PC-9 (cell line): ENCODE measurements around the gene PTPN2. TPM values are rescaled to one million over a fixed set of nuclear protein-coding genes. Genes with fewer than 3 reads are reported as not detected.
A peak's percentile ranks its signal among the peaks of the same experiment; 100 is the strongest.

ENCODE experiments used
- BruUV-seq: library from RNA; stranded (reverse); fragments of 400-500 nt; replicated peaks from 2 replicates; lab custom pipeline; 2021; lab: Mats Ljungman, UMichigan
- CTCF ChIA-PET: fragments of 300-600 bp; sonication (Branson Sonifier 250); formaldehyde crosslinking; loops from one replicate; lab custom pipeline; 2022; ENCODE audit warnings: antibody characterized with exemption; lab: Charles Lee
- POLR2A ChIA-PET: fragments of 300-600 bp; sonication (Branson Sonifier 250); formaldehyde crosslinking; loops from one replicate; lab custom pipeline; 2022; ENCODE audit warnings: antibody characterized with exemption; ENCODE audit not compliant: unreplicated experiment; lab: Charles Lee
- DNase-seq, 2 experiments: peaks; one replicate each; pipeline versions ENCODE4 v3.0.0 to v3.0.0-alpha.2; 2015 to 2022; ENCODE audit warnings: mixed read lengths in 1 of 2
- H2AFZ ChIP-seq: fragments of 200-600 bp; sonication (generic); 2 replicates; pipeline ENCODE4 v1.8.1; 2017; ENCODE audit warnings: antibody characterized with exemption
- H3F3A ChIP-seq: fragments of 200-600 bp; sonication (generic); 2 replicates; pipeline ENCODE4 v1.8.1; 2017; ENCODE audit warnings: antibody characterized with exemption, mild to moderate bottlenecking, low read depth; ENCODE audit not compliant: insufficient read depth
- H3K27ac ChIP-seq: fragments of 200-600 bp; sonication (generic); 2 replicates; pipeline ENCODE4 v1.6.1; 2016; ENCODE audit warnings: mixed run types
- H3K27me3 ChIP-seq: fragments of 200-600 bp; sonication (generic); 2 replicates; pipeline ENCODE4 v1.6.1; 2016; ENCODE audit warnings: low read depth, mixed run types; ENCODE audit not compliant: insufficient read depth
- H3K36me3 ChIP-seq: fragments of 200-600 bp; sonication (generic); 2 replicates; pipeline ENCODE4 v1.6.1; 2016; ENCODE audit warnings: low read depth, mixed run types
- H3K4me1 ChIP-seq: fragments of 200-600 bp; sonication (generic); replicated peaks from 2 replicates; pipeline ENCODE4 v1.6.1; 2016; ENCODE audit warnings: mixed run types; ENCODE audit not compliant: insufficient read depth
- H3K4me2 ChIP-seq: fragments of 200-600 bp; sonication (generic); 2 replicates; pipeline ENCODE4 v1.6.1; 2017; ENCODE audit warnings: mixed run types
- H3K4me3 ChIP-seq: fragments of 200-600 bp; sonication (generic); 2 replicates; pipeline ENCODE4 v1.6.1; 2016; ENCODE audit warnings: mixed run types
- H3K79me2 ChIP-seq: fragments of 200-600 bp; sonication (generic); 2 replicates; pipeline ENCODE4 v1.6.1; 2017; ENCODE audit warnings: low read depth, mixed run types
- H3K9me2 ChIP-seq: fragments of 200-600 bp; sonication (generic); 2 replicates; pipeline ENCODE4 v1.8.1; 2017; ENCODE audit warnings: mild to moderate bottlenecking; ENCODE audit not compliant: insufficient read depth
- H3K9me3 ChIP-seq: fragments of 200-600 bp; sonication (generic); 2 replicates; pipeline ENCODE4 v1.8.1; 2016; ENCODE audit warnings: low read depth; ENCODE audit not compliant: insufficient read depth
- H4K20me1 ChIP-seq: fragments of 200-600 bp; sonication (generic); 2 replicates; pipeline ENCODE4 v1.8.1; 2017; ENCODE audit not compliant: insufficient read depth
- CTCF ChIP-seq: fragments of 200-600 bp; sonication (generic); conservative IDR thresholded peaks from 2 replicates; pipeline ENCODE4 v1.6.1; 2017; ENCODE audit warnings: mixed run types, antibody characterized with exemption, mild to moderate bottlenecking, moderate library complexity
- EZH2 ChIP-seq: fragments of 200-600 bp; sonication (generic); IDR thresholded peaks from 2 replicates; pipeline ENCODE4 v1.8.0; 2017; ENCODE audit warnings: antibody characterized with exemption, low read depth
- intact Hi-C: fragments of 100-400 bp; cut with micrococcal nuclease; formaldehyde crosslinking; loops from one replicate; pipeline ENCODE4 v1.10.0; 2022; ENCODE audit not compliant: unreplicated experiment
- total RNA-seq: library from RNA; stranded (reverse); gene quantifications from 2 replicates; pipeline ENCODE4 v1.2.3, GENCODE V29; 2021

Gene PTPN2
- total RNA-seq, 1 experiment from 2014 or later: 78.1 TPM

- BruUV-seq: no TSS peak
- Histone ChIP-seq H3K27ac (no peak overlapping the region), H3K4me1 (peaks cover 14% of the 10 kb centered on the region), H3F3A (0 out of 2 replicates have a peak, but pooled peaks cover 3% of the 10 kb centered on the region), H3K79me2 (no peaks in the 10 kb centered on the region), H3K4me2 (no peak overlapping the region), H4K20me1 (no peaks in the 10 kb centered on the region), H3K9me3 (no peaks in the 10 kb centered on the region), H3K27me3 (no peaks in the 10 kb centered on the region), H3K4me3 (no peak overlapping the region), H2AFZ (no peak overlapping the region), H3K9me2 (no peaks in the 10 kb centered on the region), H3K36me3 (no peaks in the 10 kb centered on the region)
- ChIA-PET CTCF (interaction anchor here (0.6 kb wide), 1 partner anchor 147 kb away, joined by 3 read pairs; no protein-coding TSS in a partner anchor), POLR2A (no interaction called here)
- intact Hi-C loops: loop anchor here (5.0 kb wide), 1 partner anchor 38 kb away; no protein-coding TSS in a partner anchor
- no peak for DNase-seq
- TF ChIP-seq EZH2 (no peak), CTCF (no peak)
Measured at GRCh38 chr18:12930376-12930775, 46.3 kb upstream of the PTPN2 start.

- H3F3A ChIP-seq: 0 out of 2 replicates have a peak, but pooled peaks cover 3% of the 10 kb centered on the region
- intact Hi-C loops: loop anchor here (5.0 kb wide), 1 partner anchor 37 kb away; no protein-coding TSS in a partner anchor
- TF ChIP-seq CTCF: no peak
- no peak for TF ChIP-seq EZH2
- no peaks in the 10 kb centered on the region for H3K36me3 ChIP-seq
- no peaks in the 10 kb centered on the region for H3K9me3 ChIP-seq
- no TSS peak for BruUV-seq
- no peaks in the 10 kb centered on the region for H4K20me1 ChIP-seq
- no peak for DNase-seq
- peaks cover 12% of the 10 kb centered on the region for H3K4me1 ChIP-seq
- CTCF ChIA-PET: no interaction called here
- no peaks in the 10 kb centered on the region for H3K9me2 ChIP-seq
- no peaks in the 10 kb centered on the region for H3K27me3 ChIP-seq
- POLR2A ChIA-PET: interaction anchor here (0.6 kb wide), 1 partner anchor 91 kb away, joined by 12 read pairs; no protein-coding TSS in a partner anchor
- no peak overlapping the region for H3K27ac ChIP-seq
- H3K4me2 ChIP-seq: 0 out of 2 replicates have a peak overlapping the region, but pooled peaks have one; percentile 9
- H2AFZ ChIP-seq: no peak overlapping the region
- H3K79me2 ChIP-seq: no peaks in the 10 kb centered on the region
- no peak overlapping the region for H3K4me3 ChIP-seq
Measured at GRCh38 chr18:12929477-12930083, 45.5 kb upstream of the PTPN2 start.

- Histone ChIP-seq H3K4me3 (no peak overlapping the region), H3K4me2 (no peak overlapping the region), H4K20me1 (no peaks in the 10 kb centered on the region), H2AFZ (no peak overlapping the region), H3K9me2 (no peaks in the 10 kb centered on the region), H3K36me3 (no peaks in the 10 kb centered on the region), H3K79me2 (no peaks in the 10 kb centered on the region), H3K4me1 (peaks cover 7% of the 10 kb centered on the region; the same call in 1 of the 2 replicates), H3F3A (0 out of 2 replicates have a peak, but pooled peaks cover 3% of the 10 kb centered on the region), H3K9me3 (no peaks in the 10 kb centered on the region), H3K27ac (no peak overlapping the region), H3K27me3 (no peaks in the 10 kb centered on the region)
- POLR2A ChIA-PET: no interaction called here
- BruUV-seq: no TSS peak
- intact Hi-C loops: no loop called here
- TF ChIP-seq EZH2: no peak
- TF ChIP-seq CTCF: no peak
- DNase-seq: no peak
- CTCF ChIA-PET: no interaction called here
Measured at GRCh38 chr18:12928641-12929040, 44.6 kb upstream of the PTPN2 start.
